ENCODE results near the gene FOXI2. TPM values are rescaled to one million over a fixed set of nuclear protein-coding genes. Genes with fewer than 3 reads are reported as not detected.

The FOXI2 gene
- total RNA-seq, 2 donors from 2014 or later, result not detected

DNA sequence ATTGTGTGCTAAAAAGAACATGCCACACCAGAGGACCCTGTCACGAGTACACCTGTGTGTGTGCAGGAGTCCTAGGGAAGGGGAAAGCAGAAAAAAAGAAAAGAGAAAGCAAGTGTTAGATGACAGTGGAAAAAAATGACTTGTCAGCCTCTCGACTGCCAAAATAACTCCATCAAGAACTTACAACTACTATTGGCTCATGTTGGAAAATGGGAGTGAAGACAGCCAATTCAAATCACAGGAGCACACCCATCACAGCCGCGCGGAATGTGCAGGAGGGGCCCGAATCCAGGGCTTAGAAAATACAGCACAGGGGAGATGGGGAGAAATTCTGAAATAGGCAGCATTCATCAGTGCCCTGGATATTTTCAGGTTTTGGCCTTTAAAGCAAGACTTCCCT, 38.1 kb upstream of the FOXI2 start:
- H3K4me1 ChIP-seq, result no peaks in the 10 kb centered on the region
- no peaks in the 10 kb centered on the region for H3K36me3 ChIP-seq
- H3K27me3 ChIP-seq, result no peaks in the 10 kb centered on the region
- TF ChIP-seq, protein P1, sequence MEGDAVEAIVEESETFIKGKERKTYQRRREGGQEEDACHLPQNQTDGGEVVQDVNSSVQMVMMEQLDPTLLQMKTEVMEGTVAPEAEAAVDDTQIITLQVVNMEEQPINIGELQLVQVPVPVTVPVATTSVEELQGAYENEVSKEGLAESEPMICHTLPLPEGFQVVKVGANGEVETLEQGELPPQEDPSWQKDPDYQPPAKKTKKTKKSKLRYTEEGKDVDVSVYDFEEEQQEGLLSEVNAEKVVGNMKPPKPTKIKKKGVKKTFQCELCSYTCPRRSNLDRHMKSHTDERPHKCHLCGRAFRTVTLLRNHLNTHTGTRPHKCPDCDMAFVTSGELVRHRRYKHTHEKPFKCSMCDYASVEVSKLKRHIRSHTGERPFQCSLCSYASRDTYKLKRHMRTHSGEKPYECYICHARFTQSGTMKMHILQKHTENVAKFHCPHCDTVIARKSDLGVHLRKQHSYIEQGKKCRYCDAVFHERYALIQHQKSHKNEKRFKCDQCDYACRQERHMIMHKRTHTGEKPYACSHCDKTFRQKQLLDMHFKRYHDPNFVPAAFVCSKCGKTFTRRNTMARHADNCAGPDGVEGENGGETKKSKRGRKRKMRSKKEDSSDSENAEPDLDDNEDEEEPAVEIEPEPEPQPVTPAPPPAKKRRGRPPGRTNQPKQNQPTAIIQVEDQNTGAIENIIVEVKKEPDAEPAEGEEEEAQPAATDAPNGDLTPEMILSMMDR (IDR thresholded peaks at IDR 0.05), result no peak
- no peak for DNase-seq (ENCODE audit: low spot score)
- no peak overlapping the region for H3K27ac ChIP-seq
- H3K4me3 ChIP-seq, result no peak overlapping the region
- H3K9me3 ChIP-seq, result no peaks in the 10 kb centered on the region

DNA sequence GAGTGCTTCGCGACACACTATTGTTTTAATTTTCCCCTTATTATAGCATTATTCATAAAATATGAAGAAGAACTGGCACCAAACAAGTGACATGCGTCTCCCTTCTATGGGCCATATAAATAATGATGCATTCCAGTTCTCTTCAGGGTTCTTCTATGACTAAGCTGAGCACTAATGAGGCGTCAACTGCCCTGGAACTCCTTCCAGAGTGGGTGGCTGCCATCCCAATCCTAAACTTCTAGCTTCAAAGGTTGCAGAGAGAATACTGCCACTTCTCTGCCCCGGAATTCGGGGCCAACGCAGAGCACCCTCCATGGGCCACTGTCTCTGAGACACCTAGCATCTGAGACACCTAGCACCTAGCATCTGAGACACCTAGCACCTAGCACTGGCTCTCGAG, 37.7 kb upstream of the FOXI2 start:
- no peaks in the 10 kb centered on the region for H3K27me3 ChIP-seq
- H3K27ac ChIP-seq, result no peak overlapping the region
- TF ChIP-seq, protein P1 (IDR thresholded peaks at IDR 0.05), result no peak
- no peaks in the 10 kb centered on the region for H3K4me1 ChIP-seq
- H3K36me3 ChIP-seq, result no peaks in the 10 kb centered on the region
- H3K9me3 ChIP-seq, result no peaks in the 10 kb centered on the region
- DNase-seq (ENCODE audit: low spot score), result no peak
- no peak overlapping the region for H3K4me3 ChIP-seq

DNA sequence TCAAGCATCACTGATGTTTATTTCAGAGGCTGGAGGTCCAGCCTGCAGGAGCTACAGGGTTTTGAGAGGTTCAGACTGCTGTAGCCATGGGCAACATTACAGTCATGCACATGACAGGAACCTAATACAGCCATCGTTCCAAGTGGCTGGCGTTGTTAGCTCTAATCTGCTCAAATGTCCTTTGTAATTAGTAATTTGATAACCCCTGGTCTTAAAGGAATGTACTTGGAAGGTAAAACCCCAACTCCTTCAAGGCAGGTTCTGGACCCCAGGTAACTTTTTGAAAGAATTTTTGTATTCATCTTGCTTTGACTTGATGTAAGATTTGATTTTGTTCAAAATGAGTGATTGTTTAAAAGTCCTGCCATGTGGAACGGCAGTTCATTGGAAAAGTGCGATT, 34.7 kb upstream of the FOXI2 start:
- TF ChIP-seq, protein P1 (IDR thresholded peaks at IDR 0.05), result no peak
- DNase-seq (ENCODE audit: low spot score), result no peak
- H3K4me3 ChIP-seq, result no peak overlapping the region
- no peaks in the 10 kb centered on the region for H3K4me1 ChIP-seq
- no peaks in the 10 kb centered on the region for H3K27me3 ChIP-seq
- H3K36me3 ChIP-seq, result no peaks in the 10 kb centered on the region
- H3K27ac ChIP-seq, result no peak overlapping the region
- no peaks in the 10 kb centered on the region for H3K9me3 ChIP-seq

DNA sequence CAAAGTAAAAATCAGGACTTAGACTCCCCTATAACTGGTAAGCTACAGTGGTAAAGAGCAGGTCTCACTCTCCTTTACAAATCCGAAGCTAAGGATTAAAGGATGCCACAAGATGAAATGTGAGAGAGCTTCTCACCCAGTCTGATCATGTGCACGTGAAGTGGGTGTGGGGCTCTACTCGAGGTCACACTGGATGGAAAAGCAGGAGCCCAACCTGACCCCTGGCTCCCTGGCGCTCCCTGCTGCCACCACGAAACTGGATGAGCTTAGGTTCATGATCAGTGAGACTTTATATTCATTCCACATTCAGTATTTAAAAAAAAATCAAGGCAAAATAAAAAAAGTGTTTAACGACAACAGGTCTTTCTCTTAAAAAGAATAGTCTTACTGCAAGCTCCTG, 21.7 kb upstream of the FOXI2 start:
- no peaks in the 10 kb centered on the region for H3K9me3 ChIP-seq
- TF ChIP-seq, protein P1 (IDR thresholded peaks at IDR 0.05), result no peak

DNA sequence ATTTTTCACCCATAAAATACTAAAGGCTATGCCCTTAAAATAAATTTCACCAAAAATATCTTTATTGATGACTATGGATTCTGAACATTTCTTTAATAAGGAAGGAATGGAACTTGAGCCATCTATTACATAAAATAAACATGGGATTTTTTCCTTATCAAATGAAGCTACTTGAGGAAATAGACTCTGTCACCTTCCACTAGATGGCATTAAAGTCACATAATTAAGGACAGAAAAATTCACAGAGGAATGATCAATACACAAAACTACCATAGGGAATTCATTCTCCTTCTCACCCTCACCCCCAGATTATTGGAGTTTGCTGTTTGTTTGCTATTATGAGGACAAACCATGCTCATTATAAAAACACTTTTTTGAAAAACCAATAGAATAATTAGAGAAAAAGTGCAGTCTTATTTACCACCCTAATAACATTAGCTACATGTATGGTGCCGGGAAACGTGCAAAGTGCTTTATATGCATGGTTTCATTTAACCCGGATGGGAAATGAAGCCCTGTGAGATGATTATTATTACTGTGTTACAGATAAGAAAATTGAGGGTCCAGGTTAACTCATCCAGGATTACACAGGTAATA, 21.1 kb upstream of the FOXI2 start:
- TF ChIP-seq, protein P1 (IDR thresholded peaks at IDR 0.05), result peak in 1 of 2 donors; percentile 58
- H3K4me1 ChIP-seq, result no peaks in the 10 kb centered on the region
- no peaks in the 10 kb centered on the region for H3K27me3 ChIP-seq
- DNase-seq (ENCODE audit: low spot score), result no peak
- H3K27ac ChIP-seq, result no peak overlapping the region
- H3K9me3 ChIP-seq, result no peaks in the 10 kb centered on the region
- no peak overlapping the region for H3K4me3 ChIP-seq
- H3K36me3 ChIP-seq, result no peaks in the 10 kb centered on the region

More for the DNA sequence above, 21.7 kb upstream of the FOXI2 start:
- Histone ChIP-seq H3K36me3 (no peaks in the 10 kb centered on the region), H3K27me3 (no peaks in the 10 kb centered on the region), H3K27ac (no peak overlapping the region), H3K4me3 (no peak overlapping the region), H3K4me1 (no peaks in the 10 kb centered on the region)
- DNase-seq (ENCODE audit: low spot score), result no peak

DNA sequence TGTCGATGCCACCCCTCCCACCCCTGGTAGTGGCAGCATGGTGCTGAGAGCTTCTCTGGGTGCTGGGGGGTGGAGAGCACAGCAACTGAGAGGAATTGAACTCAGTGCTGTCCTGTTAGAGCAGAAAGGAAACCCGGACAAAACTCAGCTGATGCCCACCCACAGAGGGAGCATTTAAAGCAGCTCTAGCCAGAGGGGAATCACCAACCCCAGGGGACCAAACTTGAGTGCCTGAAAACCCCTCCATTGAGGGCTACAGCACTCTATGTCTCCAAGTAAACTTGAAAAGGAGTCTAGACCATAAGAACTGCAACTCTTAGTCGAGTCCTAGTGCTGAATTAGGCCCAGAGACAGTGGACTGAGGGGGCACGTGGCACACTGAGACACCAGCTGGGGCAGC, 16.8 kb upstream of the FOXI2 start:
- no peaks in the 10 kb centered on the region for H3K36me3 ChIP-seq
- no peak overlapping the region for H3K4me3 ChIP-seq
- H3K27me3 ChIP-seq, result no peaks in the 10 kb centered on the region
- H3K27ac ChIP-seq, result no peak overlapping the region
- DNase-seq (ENCODE audit: low spot score), result no peak
- H3K9me3 ChIP-seq, result peaks cover 0 to 6% of the 10 kb centered on the region in 2 donors
- TF ChIP-seq, protein P1 (IDR thresholded peaks at IDR 0.05), result no peak
- no peaks in the 10 kb centered on the region for H3K4me1 ChIP-seq

Data from right atrium auricular region (tissue), 2 donors.